Natural killer cell (primary cell): ENCODE results near the gene ZNF213. TPM values are rescaled to one million over a fixed set of nuclear protein-coding genes. Genes with fewer than 3 reads are reported as not detected.

Experiments
- ATAC-seq, 3 donors: fragments of 150-1000 bp in 2 of 3; fragments of 200-7000 bp in 1 of 3; cut with Tn5 transposase; 1 replicate in 1 of 3; 2 replicates in 2 of 3; pipeline ENCODE4 v1.10.0; 2021; ENCODE audit warnings: mild to moderate bottlenecking in 2 of 3, moderate library complexity in 2 of 3
- DNase-seq, 2 donors: peaks; one replicate each; pipeline versions ENCODE4 v3.0.0 to v3.0.0-alpha.2; 2013 to 2021; ENCODE audit warnings: mixed read lengths in 1 of 2
- H3K27ac ChIP-seq: one replicate; pipeline ENCODE4 v1.5.1; 2013; ENCODE audit warnings: mild to moderate bottlenecking, low read length
- H3K27me3 ChIP-seq: one replicate; pipeline ENCODE4 v1.6.1; 2013; ENCODE audit warnings: low read length; ENCODE audit not compliant: control insufficient read depth, insufficient read depth
- H3K36me3 ChIP-seq: one replicate; pipeline ENCODE4 v1.6.1; 2013; ENCODE audit warnings: low read length; ENCODE audit not compliant: control insufficient read depth, insufficient read depth
- H3K4me1 ChIP-seq: one replicate; pipeline ENCODE4 v1.6.1; 2013; ENCODE audit warnings: low read length; ENCODE audit not compliant: control insufficient read depth, insufficient read depth
- H3K4me3 ChIP-seq: one replicate; pipeline ENCODE4 v1.5.1; 2013; ENCODE audit warnings: low read length
- H3K9me3 ChIP-seq: one replicate; pipeline ENCODE4 v1.6.1; 2013; ENCODE audit warnings: low read length; ENCODE audit not compliant: control insufficient read depth, insufficient read depth
- H3K27ac Mint-ChIP-seq, 2 donors: one replicate each; pipeline ENCODE4 v1.8.0; 2022; ENCODE audit warnings: mild to moderate bottlenecking in 2 of 2, mixed read lengths in 2 of 2, moderate library complexity in 1 of 2
- H3K27me3 Mint-ChIP-seq, 2 donors: one replicate each; pipeline ENCODE4 v1.8.0; 2022; ENCODE audit warnings: low read depth in 2 of 2, mixed read lengths in 2 of 2
- H3K36me3 Mint-ChIP-seq: one replicate; pipeline ENCODE4 v1.8.0; 2022; ENCODE audit warnings: mixed read lengths
- H3K4me1 Mint-ChIP-seq, 2 donors: one replicate each; pipeline ENCODE4 v1.8.0; 2022; ENCODE audit warnings: mixed read lengths in 2 of 2
- H3K4me3 Mint-ChIP-seq: one replicate; pipeline ENCODE4 v1.8.0; 2022; ENCODE audit warnings: mild to moderate bottlenecking, moderate library complexity, mixed read lengths
- H3K9me3 Mint-ChIP-seq, 2 donors: one replicate each; pipeline ENCODE4 v1.8.0; 2022; ENCODE audit warnings: mixed read lengths in 2 of 2
- WGBS: methylation state at CpG from one replicate; pipeline ENCODE4 v1.1.7; 2013; ENCODE audit warnings: missing lambda C conversion rate; ENCODE audit not compliant: insufficient coverage; 5-methylcytosine and 5-hydroxymethylcytosine counted together
- intact Hi-C: fragments of 100-400 bp; cut with micrococcal nuclease; formaldehyde crosslinking; loops from one replicate; pipeline ENCODE4 v1.14.2; 2022
- total RNA-seq, 4 donors: library from RNA; stranded (reverse); fragments of 120-200 nt in 1 of 4; gene quantifications; one replicate each; pipeline versions ENCODE4 v1.2.3 to v1.2.4, GENCODE V29; 2013 to 2022
- TF ChIP-seq, protein P1 (sequence below): fragments of 200-600 bp; IDR thresholded peaks from one replicate; pipeline ENCODE4 v1.8.0; 2022; ENCODE audit warnings: antibody characterized with exemption

The ZNF213 gene
- total RNA-seq, 3 donors from 2014 or later (not counting 1 experiment from before 2014, with no cell fraction given), result 4.8 to 6.8 (median 5.1) TPM

GRCh38 chr16:3087243-3088235 is 47.3 kb upstream of the ZNF213 start:
- TF ChIP-seq, protein P1, sequence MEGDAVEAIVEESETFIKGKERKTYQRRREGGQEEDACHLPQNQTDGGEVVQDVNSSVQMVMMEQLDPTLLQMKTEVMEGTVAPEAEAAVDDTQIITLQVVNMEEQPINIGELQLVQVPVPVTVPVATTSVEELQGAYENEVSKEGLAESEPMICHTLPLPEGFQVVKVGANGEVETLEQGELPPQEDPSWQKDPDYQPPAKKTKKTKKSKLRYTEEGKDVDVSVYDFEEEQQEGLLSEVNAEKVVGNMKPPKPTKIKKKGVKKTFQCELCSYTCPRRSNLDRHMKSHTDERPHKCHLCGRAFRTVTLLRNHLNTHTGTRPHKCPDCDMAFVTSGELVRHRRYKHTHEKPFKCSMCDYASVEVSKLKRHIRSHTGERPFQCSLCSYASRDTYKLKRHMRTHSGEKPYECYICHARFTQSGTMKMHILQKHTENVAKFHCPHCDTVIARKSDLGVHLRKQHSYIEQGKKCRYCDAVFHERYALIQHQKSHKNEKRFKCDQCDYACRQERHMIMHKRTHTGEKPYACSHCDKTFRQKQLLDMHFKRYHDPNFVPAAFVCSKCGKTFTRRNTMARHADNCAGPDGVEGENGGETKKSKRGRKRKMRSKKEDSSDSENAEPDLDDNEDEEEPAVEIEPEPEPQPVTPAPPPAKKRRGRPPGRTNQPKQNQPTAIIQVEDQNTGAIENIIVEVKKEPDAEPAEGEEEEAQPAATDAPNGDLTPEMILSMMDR, result no peak
- intact Hi-C loops, result no loop called here
- Mint-ChIP-seq H3K9me3 (no peaks in the 10 kb centered on the region), H3K4me3 (peak overlapping the region; percentile 77), H3K27ac (peak overlapping the region; percentile 65 to 88), H3K4me1 (peaks cover 37 to 53% of the 10 kb centered on the region in 2 donors), H3K27me3 (no peaks in the 10 kb centered on the region), H3K36me3 (no peaks in the 10 kb centered on the region)
- peaks cover 47% of the 10 kb centered on the region for H3K4me1 ChIP-seq
- no peaks in the 10 kb centered on the region for H3K36me3 ChIP-seq
- ATAC-seq (peak; percentile 41 to 53 (median 46)), DNase-seq (no peak)
- H3K4me3 ChIP-seq, result peak overlapping the region; percentile 19
- H3K27ac ChIP-seq, result peak overlapping the region; percentile 58
- H3K27me3 ChIP-seq, result no peaks in the 10 kb centered on the region
- no peaks in the 10 kb centered on the region for H3K9me3 ChIP-seq
- 68% methylated on average over 18 of the region's 18 CpGs for WGBS

GRCh38 chr16:3088450-3088849 is 46.4 kb upstream of the ZNF213 start:
- peak overlapping the region; percentile 60 for H3K4me3 Mint-ChIP-seq
- H3K27ac Mint-ChIP-seq, result peak overlapping the region; percentile 65 to 88
- no peak overlapping the region for H3K4me3 ChIP-seq
- DNase-seq (no peak), ATAC-seq (no peak)
- no peaks in the 10 kb centered on the region for H3K27me3 Mint-ChIP-seq
- H3K4me1 ChIP-seq, result peaks cover 41% of the 10 kb centered on the region
- no peak overlapping the region for H3K27ac ChIP-seq
- peaks cover 37 to 46% of the 10 kb centered on the region in 2 donors for H3K4me1 Mint-ChIP-seq
- no peaks in the 10 kb centered on the region for H3K27me3 ChIP-seq
- no peaks in the 10 kb centered on the region for H3K9me3 Mint-ChIP-seq
- no peaks in the 10 kb centered on the region for H3K36me3 Mint-ChIP-seq
- intact Hi-C loops, result no loop called here
- H3K9me3 ChIP-seq, result no peaks in the 10 kb centered on the region
- no peaks in the 10 kb centered on the region for H3K36me3 ChIP-seq
- WGBS, result 93% methylated on average over 7 of the region's 7 CpGs
- TF ChIP-seq, protein P1, result no peak

GRCh38 chr16:3088925-3089716 is 45.7 kb upstream of the ZNF213 start:
- DNase-seq (no peak), ATAC-seq (no peak)
- Histone ChIP-seq H3K36me3 (no peaks in the 10 kb centered on the region), H3K27me3 (no peaks in the 10 kb centered on the region), H3K27ac (no peak overlapping the region), H3K9me3 (no peaks in the 10 kb centered on the region), H3K4me3 (no peak overlapping the region), H3K4me1 (peaks cover 40% of the 10 kb centered on the region)
- H3K4me3 Mint-ChIP-seq, result no peak overlapping the region
- no peaks in the 10 kb centered on the region for H3K36me3 Mint-ChIP-seq
- 97% methylated on average over 71 of the region's 71 CpGs for WGBS
- no peaks in the 10 kb centered on the region for H3K27me3 Mint-ChIP-seq
- TF ChIP-seq, protein P1, result no peak
- no peak overlapping the region for H3K27ac Mint-ChIP-seq
- intact Hi-C loops, result no loop called here
- H3K4me1 Mint-ChIP-seq, result peaks cover 37 to 42% of the 10 kb centered on the region in 2 donors
- H3K9me3 Mint-ChIP-seq, result no peaks in the 10 kb centered on the region
